ENCODE data around the gene PRTFDC1. TPM values are rescaled to one million over a fixed set of nuclear protein-coding genes. Genes with fewer than 3 reads are reported as not detected.

Gene PRTFDC1
- total and polyA plus RNA-seq, 2 donors (not counting 1 experiment from before 2014, with no cell fraction given) = 26.9 to 32.7 TPM

DNA sequence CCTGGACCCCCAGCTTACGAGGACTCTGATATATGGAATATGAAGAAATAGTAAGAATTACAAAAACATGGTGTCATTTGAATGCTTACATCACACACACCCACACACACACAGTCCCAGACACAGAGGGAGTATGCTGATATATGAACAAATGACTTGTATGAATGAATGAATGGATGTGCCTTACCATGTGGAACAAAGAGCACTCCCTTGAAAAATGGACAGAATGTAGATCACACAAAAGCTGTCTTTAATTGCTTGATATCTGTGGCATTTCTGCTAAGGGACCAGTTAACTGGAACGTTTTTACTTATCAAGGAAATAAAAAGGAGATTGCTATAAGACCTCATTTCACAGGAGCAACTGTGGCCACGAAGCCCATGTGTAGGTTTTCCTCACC lies 46.0 kb downstream of the PRTFDC1 start:
- Histone ChIP-seq H3K4me3 (replicated peaks in 1 of 4; ENCODE audit: control extremely low read depth in 1 of 4, insufficient read depth in 1 of 4, low read depth in 3 of 4, low read length in 4 of 4) (no peak overlapping the region), H3K4me1 (ENCODE audit: control insufficient read depth, extremely low read depth, insufficient read depth, low read length) (peaks cover 9% of the 10 kb centered on the region), H3K36me3 (ENCODE audit: control insufficient read depth, insufficient read depth, low read length) (no peaks in the 10 kb centered on the region), H3K27ac (ENCODE audit: insufficient read depth, low read length) (no peak overlapping the region), H4K20me1 (ENCODE audit: control insufficient read depth, extremely low read depth, insufficient read depth, low read length) (no peaks in the 10 kb centered on the region), H3K9ac (ENCODE audit: insufficient read depth, low read length) (no peak overlapping the region), H3K9me3 (ENCODE audit: control insufficient read depth, insufficient read depth, low read depth, low read length) (no peaks in the 10 kb centered on the region), H3K27me3 (ENCODE audit: control insufficient read depth, insufficient read depth, low read length) (no peaks in the 10 kb centered on the region), H3K79me2 (ENCODE audit: control insufficient read depth, insufficient read depth, low read length) (no peaks in the 10 kb centered on the region), H2AFZ (ENCODE audit: low read length) (no peak overlapping the region), H3K4me2 (ENCODE audit: extremely low read depth, insufficient read depth, low read length) (no peak overlapping the region)
- no peak for DNase-seq (ENCODE audit: low read depth in 2 of 2)
- no peak for TF ChIP-seq CTCF (conservative IDR thresholded peaks at IDR 0.05 in 1 of 2, IDR thresholded peaks at IDR 0.05 in 1 of 2; ENCODE audit: low read depth in 1 of 2, low read length in 2 of 2)
- TF ChIP-seq EZH2 (IDR thresholded peaks at IDR 0.05; ENCODE audit: low read length, missing control alignments) = no peak

GRCh38 chr10:24904824-24905223 lies 47.6 kb downstream of the PRTFDC1 start:
- no peak for TF ChIP-seq CTCF (conservative IDR thresholded peaks at IDR 0.05 in 1 of 2, IDR thresholded peaks at IDR 0.05 in 1 of 2; ENCODE audit: low read depth in 1 of 2, low read length in 2 of 2)
- no peak for TF ChIP-seq EZH2 (IDR thresholded peaks at IDR 0.05; ENCODE audit: low read length, missing control alignments)
- no peaks in the 10 kb centered on the region for H3K36me3 ChIP-seq (ENCODE audit: control insufficient read depth, insufficient read depth, low read length)
- H3K27ac ChIP-seq (ENCODE audit: insufficient read depth, low read length) = no peak overlapping the region
- H3K9me3 ChIP-seq (ENCODE audit: control insufficient read depth, insufficient read depth, low read depth, low read length) = no peaks in the 10 kb centered on the region
- no peak for DNase-seq (ENCODE audit: low read depth in 2 of 2)
- H3K4me3 ChIP-seq (replicated peaks in 1 of 4; ENCODE audit: control extremely low read depth in 1 of 4, insufficient read depth in 1 of 4, low read depth in 3 of 4, low read length in 4 of 4) = no peak overlapping the region
- no peak overlapping the region for H3K9ac ChIP-seq (ENCODE audit: insufficient read depth, low read length)
- H2AFZ ChIP-seq (ENCODE audit: low read length) = no peak overlapping the region
- no peaks in the 10 kb centered on the region for H3K27me3 ChIP-seq (ENCODE audit: control insufficient read depth, insufficient read depth, low read length)
- H3K79me2 ChIP-seq (ENCODE audit: control insufficient read depth, insufficient read depth, low read length) = no peaks in the 10 kb centered on the region
- H4K20me1 ChIP-seq (ENCODE audit: control insufficient read depth, extremely low read depth, insufficient read depth, low read length) = no peaks in the 10 kb centered on the region
- H3K4me1 ChIP-seq (ENCODE audit: control insufficient read depth, extremely low read depth, insufficient read depth, low read length) = peaks cover 10% of the 10 kb centered on the region
- H3K4me2 ChIP-seq (ENCODE audit: extremely low read depth, insufficient read depth, low read length) = no peak overlapping the region

DNA sequence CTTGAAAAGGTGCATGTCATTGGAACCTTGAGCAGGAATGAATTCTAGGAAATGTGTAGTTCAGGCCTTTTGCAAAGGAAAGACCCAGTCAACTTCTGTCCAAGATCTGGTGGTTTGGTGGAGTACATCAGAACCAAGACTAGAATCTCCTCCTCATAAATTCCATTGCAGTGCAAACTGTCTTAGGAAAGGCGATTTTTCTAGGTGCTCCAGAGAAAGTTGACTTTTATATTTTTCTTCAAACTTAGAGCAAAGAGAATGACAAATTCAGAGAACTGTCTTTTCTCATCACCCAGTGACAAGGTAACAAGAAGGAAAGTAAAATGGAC lies 50.0 kb downstream of the PRTFDC1 start:
- H3K36me3 ChIP-seq (ENCODE audit: control insufficient read depth, insufficient read depth, low read length) = no peaks in the 10 kb centered on the region
- no peak overlapping the region for H3K4me3 ChIP-seq (replicated peaks in 1 of 4; ENCODE audit: control extremely low read depth in 1 of 4, insufficient read depth in 1 of 4, low read depth in 3 of 4, low read length in 4 of 4)
- TF ChIP-seq EZH2 (IDR thresholded peaks at IDR 0.05; ENCODE audit: low read length, missing control alignments) = no peak
- no peak for TF ChIP-seq CTCF (conservative IDR thresholded peaks at IDR 0.05 in 1 of 2, IDR thresholded peaks at IDR 0.05 in 1 of 2; ENCODE audit: low read depth in 1 of 2, low read length in 2 of 2)
- no peaks in the 10 kb centered on the region for H3K79me2 ChIP-seq (ENCODE audit: control insufficient read depth, insufficient read depth, low read length)
- H3K4me2 ChIP-seq (ENCODE audit: extremely low read depth, insufficient read depth, low read length) = no peak overlapping the region
- peaks cover 10% of the 10 kb centered on the region for H3K4me1 ChIP-seq (ENCODE audit: control insufficient read depth, extremely low read depth, insufficient read depth, low read length)
- no peaks in the 10 kb centered on the region for H4K20me1 ChIP-seq (ENCODE audit: control insufficient read depth, extremely low read depth, insufficient read depth, low read length)
- no peak overlapping the region for H2AFZ ChIP-seq (ENCODE audit: low read length)
- H3K27me3 ChIP-seq (ENCODE audit: control insufficient read depth, insufficient read depth, low read length) = no peaks in the 10 kb centered on the region
- no peaks in the 10 kb centered on the region for H3K9me3 ChIP-seq (ENCODE audit: control insufficient read depth, insufficient read depth, low read depth, low read length)
- no peak for DNase-seq (ENCODE audit: low read depth in 2 of 2)
- H3K27ac ChIP-seq (ENCODE audit: insufficient read depth, low read length) = peak overlapping the region; percentile 22
- H3K9ac ChIP-seq (ENCODE audit: insufficient read depth, low read length) = no peak overlapping the region
